NCI-H226 (cell line): ENCODE results near the gene RPL11.
"Not testable (repeated sequence)": the region's sequence is repeated elsewhere in the genome, so short reads cannot be mapped to it uniquely, and the experiment has no call there.

Experiments
- DNase-seq: peaks from one replicate; pipeline ENCODE4 v3.0.0-alpha.2; 2015

Gene RPL11

GRCh38 chr1:23687680-23688079, 3.9 kb upstream of the RPL11 start:
- DNase-seq = not testable (repeated sequence)

- DNase-seq = not testable (repeated sequence)
These were observed 3.3 kb upstream of the RPL11 start for GRCh38 chr1:23688281-23688680.

GRCh38 chr1:23692308-23692871, 784 bp downstream of the RPL11 start:
- DNase-seq = no peak

- DNase-seq = no peak
These were observed 2.0 kb downstream of the RPL11 start for GRCh38 chr1:23693599-23693998.

GRCh38 chr1:23694371-23694770, 2.8 kb downstream of the RPL11 start:
- no peak for DNase-seq

GRCh38 chr1:23695667-23696066, 4.1 kb downstream of the RPL11 start:
- DNase-seq = no peak

GRCh38 chr1:23696335-23696989, 4.9 kb downstream of the RPL11 start:
- DNase-seq = no peak

GRCh38 chr1:23698466-23698865, 6.9 kb downstream of the RPL11 start:
- no peak for DNase-seq

- peak; percentile 38 for DNase-seq
These were observed 7.9 kb downstream of the RPL11 start for GRCh38 chr1:23699280-23700179.

- DNase-seq = no peak
These were observed 9.7 kb downstream of the RPL11 start for GRCh38 chr1:23701310-23701709.

GRCh38 chr1:23701996-23702395, 10.4 kb downstream of the RPL11 start:
- DNase-seq = no peak

GRCh38 chr1:23704834-23705495, 13.4 kb downstream of the RPL11 start:
- DNase-seq = no peak

GRCh38 chr1:23709229-23709628, 17.6 kb downstream of the RPL11 start:
- no peak for DNase-seq

- peak; percentile 48 for DNase-seq
These were observed 26.9 kb downstream of the RPL11 start for GRCh38 chr1:23718482-23718881.

GRCh38 chr1:23719162-23719820, 27.7 kb downstream of the RPL11 start:
- DNase-seq = peak; percentile 12

GRCh38 chr1:23720256-23720995, 28.8 kb downstream of the RPL11 start:
- DNase-seq = peak; percentile 14

GRCh38 chr1:23722652-23723051, 31.0 kb downstream of the RPL11 start:
- no peak for DNase-seq

- DNase-seq = no peak
These were observed 35.1 kb downstream of the RPL11 start for GRCh38 chr1:23726686-23727085.

GRCh38 chr1:23727362-23727811, 35.8 kb downstream of the RPL11 start:
- no peak for DNase-seq

GRCh38 chr1:23732363-23733224, 41.0 kb downstream of the RPL11 start:
- peak; percentile 58 for DNase-seq

GRCh38 chr1:23733281-23733680, 41.7 kb downstream of the RPL11 start:
- not testable (repeated sequence) for DNase-seq
